Stimulated activated CD8-positive, alpha-beta memory T cell treated with anti-CD3 and anti-CD28 coated beads, Interleukin-2, amount 100 ng/mL, for 1 hour (primary cell): ENCODE data around the gene KRTAP4-2.
"Not testable (repeated sequence)": the region's sequence is repeated elsewhere in the genome, so short reads cannot be mapped to it uniquely, and the experiment has no call there.

Source experiments
- DNase-seq, 2 donors: peaks; one replicate each; pipeline ENCODE4 v3.0.0-alpha.2; 2020; ENCODE audit warnings: low read depth in 2 of 2

The KRTAP4-2 gene

DNA sequence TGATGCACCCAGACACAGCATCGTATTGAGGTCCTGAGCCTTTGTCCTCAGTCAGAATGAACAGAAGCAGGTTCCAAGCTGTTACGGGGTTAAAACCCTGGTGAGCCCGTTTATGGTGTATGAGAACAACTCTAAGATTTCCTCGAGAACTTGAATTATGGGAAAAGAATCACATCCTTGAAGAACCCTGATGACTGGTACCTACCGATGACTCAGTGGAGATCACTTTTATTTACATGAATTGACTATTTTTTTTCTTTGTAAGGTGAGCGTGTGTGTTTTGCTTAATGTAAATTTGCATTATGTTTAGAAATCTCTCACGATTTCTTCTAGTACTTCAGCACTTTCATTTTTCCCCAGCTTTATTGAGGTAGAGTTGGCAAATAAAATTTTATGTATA lies 14.2 kb downstream of the KRTAP4-2 start:
- DNase-seq = no peak

DNA sequence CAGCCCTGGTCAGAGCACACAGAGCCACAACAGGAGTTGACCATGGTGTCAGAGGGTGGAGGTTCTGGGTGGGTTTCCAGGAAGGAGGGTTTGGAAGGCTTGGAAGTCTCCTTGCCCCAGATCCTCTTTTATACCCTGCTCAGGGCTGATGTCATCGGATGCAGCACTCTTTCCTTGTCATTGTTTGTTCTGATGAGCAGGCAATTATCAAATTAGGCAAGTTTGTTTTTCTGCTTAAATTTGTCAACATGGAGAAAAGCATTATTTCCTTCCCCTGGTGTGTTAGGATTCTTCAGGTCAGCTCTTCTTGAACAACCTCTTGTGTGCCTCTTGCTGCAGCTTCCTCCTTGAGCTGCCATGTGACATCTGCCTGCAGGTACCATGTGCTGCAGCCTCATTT lies 17.4 kb downstream of the KRTAP4-2 start, which contains the start of gene KRTAP4-4:
TSS of gene KRTAP4-4 (minus strand) at position 101 of the 400 bp plus-strand sequence. CDS start at position 44, 57 bp downstream.
- DNase-seq = no peak

DNA sequence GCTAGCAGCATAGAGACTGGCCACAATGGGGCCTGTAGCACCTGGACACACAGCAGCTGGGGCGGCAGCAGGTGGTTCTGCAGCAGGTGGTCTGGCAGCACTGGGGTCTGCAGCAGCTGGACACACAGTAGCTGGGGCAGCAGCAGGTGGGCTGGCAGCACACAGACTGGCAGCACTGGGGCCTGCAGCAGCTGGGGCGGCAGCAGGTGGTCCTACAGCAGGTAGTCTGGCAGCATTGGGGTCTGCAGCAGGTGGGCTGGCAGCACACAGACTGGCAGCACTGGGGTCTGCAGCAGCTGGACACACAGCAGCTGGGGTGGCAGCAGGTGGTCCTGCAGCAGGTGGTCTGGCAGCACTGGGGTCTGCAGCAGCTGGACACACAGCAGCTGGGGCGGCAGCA lies 17.8 kb downstream of the KRTAP4-2 start:
- DNase-seq = not testable (repeated sequence)

DNA sequence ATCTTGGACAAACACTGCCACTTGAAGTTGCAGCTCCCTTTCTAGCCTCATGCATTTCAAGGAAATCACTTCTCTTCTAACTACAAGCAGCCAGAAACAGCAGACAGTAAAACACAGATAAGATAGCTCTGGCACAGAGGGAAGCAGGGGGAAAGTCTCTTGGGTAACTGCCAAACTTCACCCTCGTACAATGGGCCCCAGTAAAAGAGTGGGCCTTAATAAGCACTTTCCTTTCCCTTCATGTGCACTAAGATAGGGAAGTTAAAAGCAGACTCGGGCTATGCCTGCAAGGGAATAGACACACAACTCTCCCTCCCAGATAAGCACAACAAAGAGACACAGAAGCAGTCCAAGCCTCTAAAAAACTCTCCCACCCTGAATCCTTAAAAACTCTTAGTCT lies 24.2 kb downstream of the KRTAP4-2 start:
- DNase-seq = no peak

DNA sequence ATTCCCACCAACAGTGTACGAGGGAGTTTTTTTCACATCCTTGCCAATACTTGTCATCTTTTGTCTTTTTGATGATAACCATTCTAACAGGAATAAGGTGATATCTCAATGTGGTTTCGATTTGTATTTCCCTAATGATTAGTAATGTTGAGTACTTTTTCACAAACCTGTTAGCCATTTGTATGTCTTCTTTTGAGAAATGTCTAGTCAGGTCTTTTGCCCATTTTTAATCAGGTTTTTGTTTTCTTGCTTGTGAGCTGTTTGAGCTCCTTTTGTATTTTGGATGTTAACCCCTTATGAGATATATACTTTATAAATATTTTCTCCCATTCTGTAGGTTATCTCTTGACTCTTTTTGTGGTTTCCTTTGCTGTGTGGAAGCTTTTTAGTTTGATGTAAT lies 26.5 kb downstream of the KRTAP4-2 start:
- no peak for DNase-seq

DNA sequence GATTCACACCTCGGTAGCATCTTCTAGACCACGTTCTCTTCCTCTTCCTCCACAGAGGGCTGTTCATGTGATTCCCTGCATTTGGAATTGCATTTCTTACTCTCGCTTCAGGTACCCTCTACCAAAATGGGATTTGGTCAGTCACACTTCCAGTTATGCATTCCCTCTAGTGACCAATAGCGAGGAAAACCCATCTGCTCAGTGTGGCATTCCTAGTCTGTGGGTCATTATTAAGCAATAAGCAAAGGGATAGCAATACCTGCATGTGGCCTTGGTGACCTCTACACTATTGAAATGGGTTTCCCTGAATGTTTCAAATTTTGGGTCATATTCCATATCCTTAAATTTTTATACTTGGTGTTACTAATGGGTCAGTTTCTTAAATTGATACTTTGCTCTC lies 28.0 kb downstream of the KRTAP4-2 start:
- DNase-seq = no peak

DNA sequence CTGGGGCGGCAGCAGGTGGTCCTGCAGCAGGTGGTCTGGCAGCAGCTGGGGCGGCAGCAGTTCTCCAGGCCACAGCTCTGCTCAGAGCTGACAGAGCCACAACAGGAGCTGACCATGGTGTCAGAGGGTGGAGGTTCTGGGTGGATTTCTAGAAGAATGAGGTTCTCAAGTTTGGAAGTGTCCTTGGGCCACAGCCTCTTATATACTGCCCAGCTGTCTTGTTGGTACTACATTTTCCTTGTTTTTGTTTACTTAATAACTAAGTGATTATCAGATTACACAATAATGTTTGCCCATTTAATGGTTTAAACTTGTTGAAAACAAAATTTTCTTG lies 28.4 kb downstream of the KRTAP4-2 start, which contains the start of gene KRTAP4-5:
TSS of gene KRTAP4-5 (minus strand) at position 174 of the 334 bp plus-strand sequence. CDS start at position 116, 58 bp downstream.
- DNase-seq = no peak

DNA sequence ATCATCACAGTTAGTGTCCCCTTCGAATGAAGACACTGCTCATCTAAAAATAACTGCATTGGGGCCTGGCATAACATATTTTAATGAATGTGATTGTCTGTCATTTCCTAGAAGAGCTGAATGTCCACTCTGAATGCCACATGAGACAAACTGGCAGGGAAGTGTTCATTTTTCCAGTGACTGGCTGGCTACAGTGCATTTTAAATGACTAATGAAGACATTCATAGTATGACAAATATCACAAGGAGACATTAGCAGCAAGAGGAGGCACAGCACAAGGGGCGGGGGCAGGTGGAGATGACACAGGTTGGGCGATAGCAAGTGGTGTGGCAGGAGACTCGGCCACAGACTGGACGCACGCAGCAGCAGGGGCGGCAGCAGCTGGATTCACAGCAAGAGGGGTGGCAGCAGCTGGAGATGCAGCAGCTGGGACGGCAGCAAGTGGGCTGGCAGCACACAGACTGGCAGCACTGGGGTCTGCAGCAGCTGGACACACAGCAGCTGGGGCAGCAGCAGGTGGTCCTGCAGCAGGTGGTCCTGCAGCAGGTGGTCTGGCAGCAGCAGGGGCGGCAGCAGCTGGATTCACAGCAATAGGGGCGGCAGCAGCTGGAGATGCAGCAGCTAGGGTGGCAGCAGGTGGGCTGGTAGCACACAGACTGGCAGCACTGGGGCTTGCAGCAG lies 28.9 kb downstream of the KRTAP4-2 start:
- not testable (repeated sequence) for DNase-seq

DNA sequence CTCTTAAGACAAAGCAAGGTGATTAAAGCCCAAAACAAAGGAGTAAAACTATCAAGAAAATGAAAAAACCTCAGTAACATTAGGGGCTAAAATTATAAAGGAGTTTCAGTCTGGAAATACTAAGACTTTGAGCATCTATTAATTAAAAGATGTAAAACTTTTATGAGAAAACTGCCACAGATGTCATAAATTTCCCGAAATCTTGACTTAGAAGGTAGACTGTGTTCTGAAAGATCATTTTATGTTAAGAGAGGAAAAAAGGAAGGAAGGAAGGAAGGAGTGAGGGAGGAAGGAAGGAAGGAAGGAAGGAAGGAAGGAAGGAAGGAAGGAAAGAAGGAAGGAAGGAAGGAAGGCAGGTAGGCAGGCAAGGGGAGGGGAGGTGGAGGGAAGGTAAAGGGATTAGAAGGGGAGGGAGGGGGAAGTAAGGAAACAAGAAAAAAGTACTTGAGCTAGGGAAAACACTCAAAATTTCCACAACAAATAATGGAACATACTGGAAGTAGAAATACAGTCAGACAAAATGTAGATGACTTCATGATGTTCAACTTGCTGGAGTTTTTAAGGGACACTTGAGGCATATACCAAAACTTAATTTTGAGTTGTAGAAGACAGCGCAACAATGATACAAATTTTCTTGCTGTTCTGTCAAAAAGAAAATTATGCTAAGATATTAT lies 30.4 kb downstream of the KRTAP4-2 start:
- no peak for DNase-seq

DNA sequence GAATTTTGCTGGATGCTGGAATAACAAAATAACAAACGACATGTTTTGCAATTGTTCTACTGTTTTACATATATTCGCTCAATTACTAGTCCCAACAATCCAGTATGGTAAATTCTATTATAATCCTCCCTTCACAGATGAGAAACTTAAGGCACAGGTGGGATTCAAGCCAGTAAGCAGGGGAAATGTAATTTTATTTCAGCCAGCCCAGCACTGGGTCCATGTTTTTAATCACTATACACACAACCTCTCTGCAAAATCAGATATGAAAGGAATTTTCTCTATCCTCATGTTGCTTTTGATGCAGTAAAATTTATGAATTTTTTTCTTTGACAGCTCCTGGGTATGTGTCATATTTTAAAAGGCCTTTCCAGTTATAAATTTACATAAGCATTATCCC lies 32.8 kb downstream of the KRTAP4-2 start:
- DNase-seq = no peak

DNA sequence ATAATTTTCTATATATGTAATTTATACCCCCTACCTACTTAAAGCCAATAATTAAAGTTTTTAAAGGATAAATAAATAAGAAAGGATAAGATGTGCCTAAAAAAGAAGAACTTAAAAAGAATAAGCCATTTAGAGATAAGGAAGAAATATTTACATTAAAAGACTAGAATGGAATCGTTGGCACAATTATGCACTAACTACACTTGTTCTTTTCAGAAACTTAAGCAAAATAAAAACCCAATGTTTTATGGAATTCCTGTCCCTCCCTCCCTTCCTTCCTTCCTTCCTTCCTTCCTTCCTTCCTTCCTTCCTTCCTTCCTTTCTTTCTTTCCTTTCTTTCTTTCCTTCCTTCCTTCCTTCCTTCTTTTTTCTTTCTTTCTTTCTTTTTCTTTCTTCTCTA lies 33.2 kb downstream of the KRTAP4-2 start:
- no peak for DNase-seq

DNA sequence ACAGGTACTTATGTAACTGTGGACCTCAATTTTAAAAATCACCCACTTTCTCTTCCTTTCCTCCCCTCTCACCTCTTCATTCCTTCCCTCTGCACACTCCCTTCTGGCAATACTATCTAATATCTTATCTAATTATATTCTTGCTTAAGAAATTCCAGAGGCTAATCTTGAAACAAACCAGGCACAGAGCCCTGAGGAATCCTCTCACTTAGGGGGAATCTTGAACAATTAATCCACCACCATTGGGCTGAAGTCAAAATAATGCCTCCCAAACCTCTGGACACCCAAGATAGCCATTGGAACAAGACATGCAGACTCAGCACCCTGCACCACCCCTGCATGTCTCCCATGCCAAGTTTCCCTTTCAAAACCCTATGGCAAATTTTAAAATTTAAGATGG lies 36.7 kb downstream of the KRTAP4-2 start:
- no peak for DNase-seq

DNA sequence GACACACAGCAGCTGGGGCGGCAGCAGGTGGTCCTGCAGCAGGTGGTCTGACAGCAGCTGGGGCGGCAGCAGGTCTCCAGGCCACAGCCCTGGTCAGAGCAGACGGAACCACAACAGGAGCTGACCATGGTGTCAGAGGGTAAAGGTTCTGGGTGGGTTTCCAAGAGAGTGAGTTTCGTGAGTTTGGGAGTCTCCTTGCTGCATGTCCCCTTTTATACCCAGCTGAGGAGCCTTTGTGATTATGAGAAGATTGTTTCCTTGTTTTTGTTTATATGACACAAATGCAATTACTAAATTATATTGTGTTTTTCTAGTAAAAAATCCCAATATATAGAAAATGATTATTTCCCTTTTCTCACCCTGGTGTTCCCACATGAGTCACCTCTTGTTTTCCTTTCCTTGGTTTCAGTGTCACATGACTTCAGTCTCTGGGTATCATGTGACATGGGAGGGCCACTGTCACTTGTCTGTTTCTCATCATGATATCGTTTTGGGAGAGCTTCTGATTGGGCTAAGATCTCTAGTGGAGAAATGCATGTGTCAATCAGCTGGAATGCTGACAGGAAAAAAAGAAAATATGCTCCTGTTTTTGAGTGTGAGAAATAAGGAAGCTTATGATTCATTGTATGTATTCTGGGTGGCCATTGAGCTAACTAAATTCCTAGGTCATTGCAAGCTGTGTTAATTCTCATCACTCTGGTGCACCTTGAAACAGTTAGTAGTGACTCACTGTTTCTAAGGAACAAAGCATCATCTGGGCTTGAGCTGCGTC lies 37.5 kb downstream of the KRTAP4-2 start, which contains the start of gene KRTAP4-6:
TSS of gene KRTAP4-6 (minus strand) at position 185 of the 772 bp plus-strand sequence. CDS start at position 128, 57 bp downstream.
- DNase-seq = no peak

DNA sequence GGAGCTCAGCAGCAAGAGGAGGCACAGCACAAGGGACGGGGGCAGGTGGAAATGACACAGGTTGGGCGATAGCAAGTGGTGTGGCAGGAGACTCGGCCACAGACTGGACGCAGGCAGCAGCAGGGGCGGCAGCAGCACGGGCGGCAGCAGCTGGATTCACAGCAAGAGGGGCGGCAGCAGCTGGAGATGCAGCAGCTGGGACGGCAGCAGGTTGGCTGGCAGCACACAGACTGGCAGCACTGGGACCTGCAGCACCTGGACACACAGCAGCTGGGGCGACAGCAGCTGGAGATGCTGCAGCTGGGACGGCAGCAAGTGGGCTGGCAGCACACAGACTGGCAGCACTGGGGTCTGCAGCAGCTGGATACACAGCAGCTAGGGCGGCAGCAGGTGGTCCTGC lies 38.2 kb downstream of the KRTAP4-2 start:
- not testable (repeated sequence) for DNase-seq

DNA sequence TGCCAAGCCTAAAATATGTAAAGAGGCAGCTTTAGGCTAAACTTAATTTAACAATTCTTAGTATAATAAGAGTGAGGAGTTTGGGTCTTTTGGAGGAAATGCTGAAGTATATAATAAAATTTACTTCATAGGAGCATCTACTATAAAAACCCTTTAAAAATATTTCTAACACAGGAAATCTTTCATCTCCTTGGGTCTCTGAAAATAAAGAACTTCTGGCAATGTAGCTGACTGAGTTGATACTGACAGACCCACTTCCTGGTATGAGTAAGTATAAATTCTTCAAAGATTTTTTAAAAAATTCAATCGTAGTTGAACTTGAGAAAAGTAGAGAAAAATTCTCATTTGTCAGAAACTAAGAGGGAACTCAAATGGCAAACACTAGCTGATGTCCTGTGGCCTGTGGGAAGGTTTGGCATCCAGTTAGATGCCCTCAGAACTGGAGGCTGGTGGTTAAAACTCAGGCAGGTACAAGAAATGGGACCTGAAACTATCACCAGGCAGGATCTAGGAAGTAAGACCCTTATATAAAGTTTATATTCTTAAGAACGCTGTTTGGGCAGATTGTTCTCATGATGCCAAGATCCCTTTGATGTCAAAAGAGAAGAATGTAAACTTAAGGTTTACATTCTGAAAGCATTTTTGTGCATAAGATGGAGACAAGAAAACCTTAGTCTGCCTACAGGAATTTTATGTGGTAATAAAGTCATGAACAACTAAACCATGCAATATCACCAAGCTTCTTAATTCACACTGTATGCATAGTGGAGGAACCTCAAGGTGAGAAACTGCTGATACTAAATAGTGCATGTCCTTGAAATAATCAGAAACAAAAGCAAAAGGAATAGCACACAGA lies 43.9 kb downstream of the KRTAP4-2 start:
- no peak for DNase-seq

DNA sequence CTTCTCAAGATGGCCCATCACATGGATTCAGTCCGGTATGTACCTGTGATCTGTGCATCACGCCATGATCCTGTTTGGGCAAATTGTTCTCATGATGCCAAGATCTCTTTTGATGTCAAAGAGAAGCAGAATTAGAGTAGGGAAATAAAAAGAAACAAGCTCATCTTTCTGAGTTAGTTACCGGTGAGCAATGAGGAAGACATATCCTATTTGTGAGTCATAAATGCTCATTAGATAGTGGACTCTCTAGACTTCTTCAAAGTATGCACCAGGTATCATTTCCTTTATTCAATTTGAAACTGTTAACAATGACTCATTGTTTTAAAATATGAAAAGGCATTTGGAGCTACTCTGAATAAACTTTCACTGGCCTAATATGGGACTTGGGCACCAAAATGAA lies 46.0 kb downstream of the KRTAP4-2 start:
- no peak for DNase-seq
